ENCODE results near the gene FOXN3. TPM values are rescaled to one million over a fixed set of nuclear protein-coding genes. Genes with fewer than 3 reads are reported as not detected.
"Not testable (repeated sequence)": the region's sequence is repeated elsewhere in the genome, so short reads cannot be mapped to it uniquely, and the experiment has no call there.

Gene FOXN3
- polyA plus RNA-seq, 3 donors = 38.7 to 57.4 (median 42.0) TPM

GRCh38 chr14:89202413-89203190 is 214.4 kb downstream of the FOXN3 start:
- peaks cover 0 to 18% of the 10 kb centered on the region in 2 donors for H3K4me1 ChIP-seq (ENCODE audit: control insufficient read depth in 1 of 2, insufficient read depth in 2 of 2, low read length in 2 of 2)
- peaks cover 98% of the 10 kb centered on the region for H4K20me1 ChIP-seq (ENCODE audit: insufficient read depth, low read length)
- H3K9me3 ChIP-seq (replicated peaks in 1 of 2; ENCODE audit: control insufficient read depth in 1 of 2, insufficient read depth in 1 of 2, low read length in 2 of 2) = peaks cover 6 to 11% of the 10 kb centered on the region in 2 donors
- H3K27me3 ChIP-seq (ENCODE audit: control insufficient read depth in 2 of 2, insufficient read depth in 2 of 2, low read length in 2 of 2) = no peaks in the 10 kb centered on the region
- intact Hi-C loops (cut with micrococcal nuclease) = no loop called here
- no peak overlapping the region for H3K9ac ChIP-seq (ENCODE audit: insufficient read depth, low read length, poor library complexity, severe bottlenecking)
- peaks cover 45% of the 10 kb centered on the region for H3K79me2 ChIP-seq (ENCODE audit: insufficient read depth, low read length)
- H3K4me3 Mint-ChIP-seq = no peak overlapping the region
- H2AFZ ChIP-seq (ENCODE audit: insufficient read depth, low read depth, low read length, poor library complexity, severe bottlenecking) = no peak overlapping the region
- no peak overlapping the region for H3K4me3 ChIP-seq (replicated peaks in 1 of 3; ENCODE audit: low read depth in 2 of 3, low read length in 3 of 3)
- WGBS (ENCODE audit: insufficient coverage) = 91% methylated on average over 4 of the region's 10 CpGs
- peaks cover 29 to 41% of the 10 kb centered on the region in 2 donors for H3K36me3 Mint-ChIP-seq
- H3K9me3 Mint-ChIP-seq = peaks cover 9 to 16% (median 13%) of the 10 kb centered on the region in 7 donors
- peaks cover 10 to 31% of the 10 kb centered on the region in 2 donors for H3K36me3 ChIP-seq (replicated peaks in 1 of 2; ENCODE audit: control insufficient read depth in 1 of 2, insufficient read depth in 2 of 2, low read length in 2 of 2)
- no peaks in the 10 kb centered on the region for H3K27me3 Mint-ChIP-seq (ENCODE audit: low read depth in 3 of 3)
- DNase-seq = no peak
- H3K27ac Mint-ChIP-seq = peak overlapping the region in 5 of 7 donors; percentile 21 to 54 (median 30)
- H3K4me1 Mint-ChIP-seq = peaks cover 39% of the 10 kb centered on the region
- no peak for TF ChIP-seq CTCF (IDR thresholded peaks at IDR 0.05)
- no peak overlapping the region for H3K4me2 ChIP-seq (replicated peaks; ENCODE audit: extremely low read depth, low read length, poor library complexity, severe bottlenecking)
- H3K27ac ChIP-seq (ENCODE audit: low read depth in 1 of 2, low read length in 2 of 2) = peak overlapping the region in 1 of 2 donors; percentile 4

GRCh38 chr14:89201645-89202044 is 215.4 kb downstream of the FOXN3 start:
- Mint-ChIP-seq H3K36me3 (peaks cover 30 to 41% of the 10 kb centered on the region in 2 donors), H3K27me3 (ENCODE audit: low read depth in 3 of 3) (no peaks in the 10 kb centered on the region), H3K9me3 (peaks cover 9 to 15% (median 12%) of the 10 kb centered on the region in 7 donors), H3K4me3 (no peak overlapping the region), H3K4me1 (peaks cover 39% of the 10 kb centered on the region), H3K27ac (peak overlapping the region in 3 of 7 donors; percentile 31 to 56 (median 36))
- WGBS (ENCODE audit: insufficient coverage) = 45% methylated on average over 4 of the region's 4 CpGs
- Histone ChIP-seq H3K9ac (ENCODE audit: insufficient read depth, low read length, poor library complexity, severe bottlenecking) (no peak overlapping the region), H3K4me3 (replicated peaks in 1 of 3; ENCODE audit: low read depth in 2 of 3, low read length in 3 of 3) (no peak overlapping the region), H2AFZ (ENCODE audit: insufficient read depth, low read depth, low read length, poor library complexity, severe bottlenecking) (no peak overlapping the region), H3K79me2 (ENCODE audit: insufficient read depth, low read length) (peaks cover 39% of the 10 kb centered on the region), H4K20me1 (ENCODE audit: insufficient read depth, low read length) (peaks cover 97% of the 10 kb centered on the region), H3K27me3 (ENCODE audit: control insufficient read depth in 2 of 2, insufficient read depth in 2 of 2, low read length in 2 of 2) (no peaks in the 10 kb centered on the region), H3K4me1 (ENCODE audit: control insufficient read depth in 1 of 2, insufficient read depth in 2 of 2, low read length in 2 of 2) (peaks cover 0 to 18% of the 10 kb centered on the region in 2 donors), H3K9me3 (replicated peaks in 1 of 2; ENCODE audit: control insufficient read depth in 1 of 2, insufficient read depth in 1 of 2, low read length in 2 of 2) (peaks cover 6 to 13% of the 10 kb centered on the region in 2 donors), H3K27ac (ENCODE audit: low read depth in 1 of 2, low read length in 2 of 2) (peak overlapping the region in 1 of 2 donors; percentile 4), H3K36me3 (replicated peaks in 1 of 2; ENCODE audit: control insufficient read depth in 1 of 2, insufficient read depth in 2 of 2, low read length in 2 of 2) (peaks cover 11 to 34% of the 10 kb centered on the region in 2 donors), H3K4me2 (replicated peaks; ENCODE audit: extremely low read depth, low read length, poor library complexity, severe bottlenecking) (no peak overlapping the region)
- no peak for TF ChIP-seq CTCF (IDR thresholded peaks at IDR 0.05)
- no peak for DNase-seq
- intact Hi-C loops (cut with micrococcal nuclease) = no loop called here

- peak overlapping the region; percentile 28 to 89 (median 84) for H3K27ac Mint-ChIP-seq
- H3K9me3 Mint-ChIP-seq = peaks cover 8 to 15% (median 10%) of the 10 kb centered on the region in 7 donors
- peaks cover 32 to 39% of the 10 kb centered on the region in 2 donors for H3K36me3 Mint-ChIP-seq
- H3K9me3 ChIP-seq (replicated peaks in 1 of 2; ENCODE audit: control insufficient read depth in 1 of 2, insufficient read depth in 1 of 2, low read length in 2 of 2); H3K27me3 Mint-ChIP-seq (ENCODE audit: low read depth in 3 of 3); H3K4me1 ChIP-seq (ENCODE audit: control insufficient read depth in 1 of 2, insufficient read depth in 2 of 2, low read length in 2 of 2); H3K9ac ChIP-seq (ENCODE audit: insufficient read depth, low read length, poor library complexity, severe bottlenecking); H3K4me3 Mint-ChIP-seq; H3K4me2 ChIP-seq (replicated peaks; ENCODE audit: extremely low read depth, low read length, poor library complexity, severe bottlenecking); intact Hi-C loops (cut with micrococcal nuclease); H2AFZ ChIP-seq (ENCODE audit: insufficient read depth, low read depth, low read length, poor library complexity, severe bottlenecking); H3K27me3 ChIP-seq (ENCODE audit: control insufficient read depth in 2 of 2, insufficient read depth in 2 of 2, low read length in 2 of 2); DNase-seq; H3K4me3 ChIP-seq (replicated peaks in 1 of 3; ENCODE audit: low read depth in 2 of 3, low read length in 3 of 3): not testable (repeated sequence)
- Histone ChIP-seq H3K79me2 (ENCODE audit: insufficient read depth, low read length) (peaks cover 44% of the 10 kb centered on the region), H4K20me1 (ENCODE audit: insufficient read depth, low read length) (peaks cover 98% of the 10 kb centered on the region), H3K27ac (ENCODE audit: low read depth in 1 of 2, low read length in 2 of 2) (peak overlapping the region in 1 of 2 donors; percentile 47), H3K36me3 (replicated peaks in 1 of 2; ENCODE audit: control insufficient read depth in 1 of 2, insufficient read depth in 2 of 2, low read length in 2 of 2) (peaks cover 5 to 34% of the 10 kb centered on the region in 2 donors)
- WGBS (ENCODE audit: insufficient coverage) = 100% methylated on average over 1 of the region's 3 CpGs
- peaks cover 28% of the 10 kb centered on the region for H3K4me1 Mint-ChIP-seq
Measured at GRCh38 chr14:89199357-89199756, 217.7 kb downstream of the FOXN3 start.

Data from CD14-positive monocyte (primary cell).